Mesenchymal stem cell (in vitro differentiated cells and primary cell): Measurements from ENCODE around the gene SLCO3A1.

Source experiments
- DNase-seq: peaks from one replicate; pipeline ENCODE4 v3.0.0-alpha.2; 2013
- H2AFZ ChIP-seq: one replicate; pipeline ENCODE4 v1.6.1; 2013; ENCODE audit warnings: low read depth, mild to moderate bottlenecking, control low read depth, inconsistent platforms, low read length, moderate library complexity
- H2AK5ac ChIP-seq: 2 replicates; pipeline ENCODE4 v1.6.1; 2013; ENCODE audit warnings: low read length, moderate library complexity, mild to moderate bottlenecking, inconsistent platforms; ENCODE audit not compliant: severe bottlenecking
- H2BK120ac ChIP-seq: one replicate; pipeline ENCODE4 v1.6.1; 2013; ENCODE audit warnings: low read depth, mild to moderate bottlenecking, inconsistent platforms, low read length, moderate library complexity
- H2BK12ac ChIP-seq, 2 experiments: one replicate each; pipeline ENCODE4 v1.6.1; 2013; ENCODE audit warnings: inconsistent platforms in 2 of 2, low read length in 2 of 2, mild to moderate bottlenecking in 2 of 2, moderate library complexity in 2 of 2, control low read depth in 1 of 2
- H2BK15ac ChIP-seq: one replicate; pipeline ENCODE4 v1.6.1; 2013; ENCODE audit warnings: mild to moderate bottlenecking, low read depth, inconsistent platforms; ENCODE audit not compliant: poor library complexity, severe bottlenecking
- H2BK5ac ChIP-seq: 2 replicates; pipeline ENCODE4 v1.6.1; 2013; ENCODE audit warnings: low read depth, mild to moderate bottlenecking, low read length, control low read depth, inconsistent platforms; ENCODE audit not compliant: poor library complexity, severe bottlenecking
- H3K14ac ChIP-seq, 2 experiments: one replicate each; pipeline ENCODE4 v1.6.1; 2013; ENCODE audit warnings: inconsistent platforms in 2 of 2, low read length in 2 of 2, control low read depth in 1 of 2, mild to moderate bottlenecking in 1 of 2, moderate library complexity in 1 of 2
- H3K18ac ChIP-seq, 2 experiments: one replicate each; pipeline ENCODE4 v1.6.1; 2013; ENCODE audit warnings: inconsistent platforms in 2 of 2, low read length in 2 of 2, control low read depth in 1 of 2, low read depth in 1 of 2, mild to moderate bottlenecking in 1 of 2
- H3K23ac ChIP-seq, 2 experiments: one replicate each; pipeline ENCODE4 v1.6.1; 2013; ENCODE audit warnings: inconsistent platforms in 2 of 2, low read length in 2 of 2, mild to moderate bottlenecking in 2 of 2, moderate library complexity in 2 of 2, control low read depth in 1 of 2
- H3K27ac ChIP-seq: 2 replicates; pipeline ENCODE4 v1.5.1; 2013; ENCODE audit warnings: mild to moderate bottlenecking, moderate library complexity, low read length, control low read depth, inconsistent platforms; ENCODE audit not compliant: poor library complexity, severe bottlenecking
- H3K27me3 ChIP-seq, 2 experiments: 2 replicates each; pipeline versions ENCODE4 v1.6.1 to v1.7.0; 2013; ENCODE audit warnings: low read length in 2 of 2, mild to moderate bottlenecking in 2 of 2, moderate library complexity in 2 of 2, control low read depth in 1 of 2, inconsistent platforms in 1 of 2; ENCODE audit not compliant: control insufficient read depth in 1 of 2, insufficient read depth in 1 of 2
- H3K36me3 ChIP-seq, 2 experiments: 2 replicates each; pipeline versions ENCODE4 v1.6.1 to v1.7.0; 2013; ENCODE audit warnings: low read length in 2 of 2, control low read depth in 1 of 2, inconsistent platforms in 1 of 2, low read depth in 1 of 2, mild to moderate bottlenecking in 1 of 2; ENCODE audit not compliant: insufficient read depth in 2 of 2, control insufficient read depth in 1 of 2
- H3K4ac ChIP-seq, 2 experiments: one replicate each; pipeline ENCODE4 v1.6.1; 2013; ENCODE audit warnings: inconsistent platforms in 2 of 2, low read length in 2 of 2, mild to moderate bottlenecking in 2 of 2, moderate library complexity in 2 of 2, control low read depth in 1 of 2, low read depth in 1 of 2
- H3K4me1 ChIP-seq: 2 replicates; pipeline ENCODE4 v1.6.1; 2013; ENCODE audit warnings: low read depth, low read length, control low read depth; ENCODE audit not compliant: control insufficient read depth, insufficient read depth
- H3K4me2 ChIP-seq: 2 replicates; pipeline ENCODE4 v1.6.1; 2013; ENCODE audit warnings: low read length, mild to moderate bottlenecking, inconsistent platforms; ENCODE audit not compliant: poor library complexity, severe bottlenecking
- H3K4me3 ChIP-seq, 2 experiments: 2 replicates each; pipeline versions ENCODE4 v1.5.1 to v1.7.0; 2013; ENCODE audit warnings: low read length in 2 of 2, mild to moderate bottlenecking in 2 of 2, control low read depth in 1 of 2, low read depth in 1 of 2; ENCODE audit not compliant: insufficient read depth in 1 of 2
- H3K79me1 ChIP-seq: replicated peaks from 2 replicates; pipeline ENCODE4 v1.6.1; 2013; ENCODE audit warnings: mild to moderate bottlenecking, control low read depth, low read length, inconsistent platforms; ENCODE audit not compliant: poor library complexity, severe bottlenecking
- H3K9ac ChIP-seq: 2 replicates; pipeline ENCODE4 v1.7.0; 2013; ENCODE audit warnings: mild to moderate bottlenecking, low read length, moderate library complexity
- H3K9me3 ChIP-seq: 2 replicates; pipeline ENCODE4 v1.7.0; 2013; ENCODE audit warnings: mild to moderate bottlenecking, low read length; ENCODE audit not compliant: control insufficient read depth
- H4K8ac ChIP-seq: one replicate; pipeline ENCODE4 v1.6.1; 2013; ENCODE audit warnings: inconsistent platforms, mild to moderate bottlenecking, low read length, moderate library complexity
- H4K91ac ChIP-seq: one replicate; pipeline ENCODE4 v1.6.1; 2013; ENCODE audit warnings: mild to moderate bottlenecking, low read length, inconsistent platforms
- WGBS: methylation state at CpG from one replicate; pipeline ENCODE4 v1.1.7; 2013; ENCODE audit warnings: mixed read lengths; 5-methylcytosine and 5-hydroxymethylcytosine counted together

Gene SLCO3A1

GRCh38 chr15:92043283-92043682 lies 189.8 kb downstream of the SLCO3A1 start:
- no peaks in the 10 kb centered on the region for H3K36me3 ChIP-seq
- no peak overlapping the region for H3K23ac ChIP-seq
- H2BK12ac ChIP-seq, result no peak overlapping the region
- no peak for DNase-seq
- peaks cover 2% of the 10 kb centered on the region for H3K79me1 ChIP-seq
- H2BK120ac ChIP-seq, result no peak overlapping the region
- no peak overlapping the region for H2BK5ac ChIP-seq
- H3K4me1 ChIP-seq, result no peaks in the 10 kb centered on the region
- H3K9ac ChIP-seq, result no peak overlapping the region
- no peak overlapping the region for H4K8ac ChIP-seq
- H2BK15ac ChIP-seq, result no peak overlapping the region
- H4K91ac ChIP-seq, result no peak overlapping the region
- no peak overlapping the region for H3K4ac ChIP-seq
- WGBS, result 64% methylated on average over 3 of the region's 3 CpGs
- no peak overlapping the region for H2AFZ ChIP-seq
- H3K9me3 ChIP-seq, result no peaks in the 10 kb centered on the region
- no peak overlapping the region for H2AK5ac ChIP-seq
- H3K27me3 ChIP-seq, result no peaks in the 10 kb centered on the region
- H3K14ac ChIP-seq, result no peak overlapping the region
- no peak overlapping the region for H3K4me3 ChIP-seq
- H3K18ac ChIP-seq, result no peak overlapping the region
- no peak overlapping the region for H3K4me2 ChIP-seq
- no peak overlapping the region for H3K27ac ChIP-seq

GRCh38 chr15:92044203-92044909 lies 190.8 kb downstream of the SLCO3A1 start:
- Histone ChIP-seq H2AK5ac (no peak overlapping the region), H3K18ac (no peak overlapping the region), H3K4me2 (no peak overlapping the region), H3K4me1 (no peaks in the 10 kb centered on the region), H2BK120ac (no peak overlapping the region), H3K9ac (no peak overlapping the region), H4K91ac (peak overlapping the region; percentile 47), H2BK15ac (no peak overlapping the region), H4K8ac (no peak overlapping the region), H3K27ac (no peak overlapping the region), H3K14ac (no peak overlapping the region), H2BK5ac (no peak overlapping the region), H3K4ac (no peak overlapping the region), H3K79me1 (peaks cover 2% of the 10 kb centered on the region), H2BK12ac (no peak overlapping the region), H2AFZ (no peak overlapping the region), H3K23ac (no peak overlapping the region), H3K4me3 (no peak overlapping the region), H3K9me3 (no peaks in the 10 kb centered on the region), H3K27me3 (no peaks in the 10 kb centered on the region), H3K36me3 (no peaks in the 10 kb centered on the region)
- WGBS, result 81% methylated on average over 10 of the region's 10 CpGs
- DNase-seq, result no peak

GRCh38 chr15:92047900-92048299 lies 194.4 kb downstream of the SLCO3A1 start:
- Histone ChIP-seq H3K18ac (no peak overlapping the region), H2BK120ac (no peak overlapping the region), H3K4ac (no peak overlapping the region), H4K8ac (no peak overlapping the region), H3K14ac (no peak overlapping the region), H4K91ac (no peak overlapping the region), H3K9me3 (no peaks in the 10 kb centered on the region), H3K79me1 (peaks cover 2% of the 10 kb centered on the region), H2BK15ac (no peak overlapping the region), H2AFZ (no peak overlapping the region), H3K27ac (no peak overlapping the region), H3K4me3 (no peak overlapping the region), H3K4me1 (no peaks in the 10 kb centered on the region), H3K27me3 (no peaks in the 10 kb centered on the region), H3K36me3 (no peaks in the 10 kb centered on the region), H2BK5ac (no peak overlapping the region), H2AK5ac (no peak overlapping the region), H3K9ac (no peak overlapping the region), H3K4me2 (no peak overlapping the region), H3K23ac (no peak overlapping the region), H2BK12ac (no peak overlapping the region)
- DNase-seq, result no peak
- 90% methylated on average over 4 of the region's 4 CpGs for WGBS

GRCh38 chr15:92048739-92049138 lies 195.2 kb downstream of the SLCO3A1 start:
- 93% methylated on average over 7 of the region's 7 CpGs for WGBS
- Histone ChIP-seq H2BK120ac (no peak overlapping the region), H3K18ac (no peak overlapping the region), H2BK5ac (no peak overlapping the region), H4K8ac (no peak overlapping the region), H3K9me3 (no peaks in the 10 kb centered on the region), H3K9ac (no peak overlapping the region), H3K4me3 (no peak overlapping the region), H2AK5ac (no peak overlapping the region), H3K23ac (no peak overlapping the region), H3K27ac (no peak overlapping the region), H3K36me3 (no peaks in the 10 kb centered on the region), H2AFZ (no peak overlapping the region), H2BK15ac (no peak overlapping the region), H3K79me1 (no peaks in the 10 kb centered on the region), H3K4me1 (no peaks in the 10 kb centered on the region), H3K27me3 (no peaks in the 10 kb centered on the region), H4K91ac (no peak overlapping the region), H3K4ac (no peak overlapping the region), H2BK12ac (no peak overlapping the region), H3K4me2 (no peak overlapping the region), H3K14ac (no peak overlapping the region)
- no peak for DNase-seq
